ENCODE data around the gene HTRA3.

The HTRA3 gene

DNA sequence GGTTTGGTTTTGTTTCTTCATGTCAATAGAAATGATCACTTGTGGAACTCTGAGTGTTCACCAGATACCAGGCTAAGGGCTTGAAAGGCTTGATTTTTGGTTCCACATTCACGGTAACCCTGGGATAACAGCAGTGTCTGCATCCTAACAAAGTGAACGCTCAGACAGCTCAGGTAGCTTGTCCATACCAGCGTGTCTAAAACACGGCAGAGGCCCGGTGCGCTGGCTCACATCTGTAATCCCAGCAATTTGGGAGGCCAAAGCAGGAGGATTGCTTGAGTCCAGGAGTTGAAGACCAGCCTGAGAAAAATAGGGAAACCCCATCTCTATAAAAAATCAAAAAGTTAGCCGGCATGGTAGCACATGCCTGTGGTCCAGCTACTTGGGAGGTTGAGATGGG is 49.0 kb downstream of the HTRA3 start:
- TF ChIP-seq, protein P1, sequence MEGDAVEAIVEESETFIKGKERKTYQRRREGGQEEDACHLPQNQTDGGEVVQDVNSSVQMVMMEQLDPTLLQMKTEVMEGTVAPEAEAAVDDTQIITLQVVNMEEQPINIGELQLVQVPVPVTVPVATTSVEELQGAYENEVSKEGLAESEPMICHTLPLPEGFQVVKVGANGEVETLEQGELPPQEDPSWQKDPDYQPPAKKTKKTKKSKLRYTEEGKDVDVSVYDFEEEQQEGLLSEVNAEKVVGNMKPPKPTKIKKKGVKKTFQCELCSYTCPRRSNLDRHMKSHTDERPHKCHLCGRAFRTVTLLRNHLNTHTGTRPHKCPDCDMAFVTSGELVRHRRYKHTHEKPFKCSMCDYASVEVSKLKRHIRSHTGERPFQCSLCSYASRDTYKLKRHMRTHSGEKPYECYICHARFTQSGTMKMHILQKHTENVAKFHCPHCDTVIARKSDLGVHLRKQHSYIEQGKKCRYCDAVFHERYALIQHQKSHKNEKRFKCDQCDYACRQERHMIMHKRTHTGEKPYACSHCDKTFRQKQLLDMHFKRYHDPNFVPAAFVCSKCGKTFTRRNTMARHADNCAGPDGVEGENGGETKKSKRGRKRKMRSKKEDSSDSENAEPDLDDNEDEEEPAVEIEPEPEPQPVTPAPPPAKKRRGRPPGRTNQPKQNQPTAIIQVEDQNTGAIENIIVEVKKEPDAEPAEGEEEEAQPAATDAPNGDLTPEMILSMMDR (IDR thresholded peaks at IDR 0.05; ENCODE audit: low read depth, low read length) = no peak
- DNase-seq (ENCODE audit: extremely low read depth, low read depth) = no peak

DNA sequence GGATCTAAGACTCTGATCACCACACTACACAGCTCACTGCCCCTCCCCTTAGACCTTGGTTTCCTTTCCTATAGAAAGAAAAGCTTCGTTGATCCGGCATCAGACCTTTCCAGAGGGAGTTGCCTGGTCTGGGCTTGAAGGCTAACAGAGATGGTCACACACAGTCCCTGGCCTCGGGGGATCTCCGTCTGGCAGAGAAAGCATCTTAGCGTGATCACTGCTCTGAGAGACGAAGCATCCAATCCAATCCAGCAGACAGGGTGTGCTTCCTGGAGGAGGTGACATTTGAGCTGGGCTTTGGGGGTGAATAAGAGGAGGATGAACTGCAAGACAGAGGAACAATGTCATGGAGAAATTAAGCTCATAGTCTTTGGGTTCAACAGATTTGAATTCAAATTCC is 49.5 kb downstream of the HTRA3 start:
- no peak for DNase-seq (ENCODE audit: extremely low read depth, low read depth)
- TF ChIP-seq, protein P1 (IDR thresholded peaks at IDR 0.05; ENCODE audit: low read depth, low read length) = no peak

DNA sequence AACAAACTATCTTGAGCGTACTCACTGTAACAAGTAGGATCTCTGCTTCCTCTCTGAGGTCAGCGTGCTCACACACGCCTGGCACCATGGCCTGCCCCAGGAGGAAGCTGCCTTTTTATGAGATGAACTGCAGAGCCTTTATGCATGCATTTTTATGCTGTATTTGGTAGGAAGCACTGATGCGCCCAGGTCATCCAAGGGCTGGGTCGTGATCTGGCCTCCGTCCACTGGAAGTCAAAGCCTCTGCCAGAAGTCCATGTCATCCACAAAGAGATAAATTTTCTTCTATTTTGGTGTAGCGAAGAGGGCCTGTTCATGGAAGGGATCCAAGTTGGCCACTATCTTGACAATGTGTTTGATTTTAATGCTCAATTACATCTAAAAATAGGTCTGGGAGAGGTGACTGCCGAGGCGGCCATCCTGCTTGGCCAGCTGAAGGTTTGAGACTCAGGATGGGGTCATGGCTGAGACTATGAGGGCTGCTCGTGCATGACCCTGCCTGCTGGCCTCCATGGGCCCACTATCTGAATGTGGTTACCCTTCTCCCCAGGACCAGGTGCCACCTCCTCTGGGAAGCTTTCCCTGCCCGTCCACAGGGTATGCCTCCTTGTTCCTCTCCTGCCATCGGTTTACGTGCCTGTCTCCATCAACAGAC is 50.3 kb downstream of the HTRA3 start:
- TF ChIP-seq, protein P1 (IDR thresholded peaks at IDR 0.05; ENCODE audit: low read depth, low read length) = no peak
- no peak for DNase-seq (ENCODE audit: extremely low read depth, low read depth)

DNA sequence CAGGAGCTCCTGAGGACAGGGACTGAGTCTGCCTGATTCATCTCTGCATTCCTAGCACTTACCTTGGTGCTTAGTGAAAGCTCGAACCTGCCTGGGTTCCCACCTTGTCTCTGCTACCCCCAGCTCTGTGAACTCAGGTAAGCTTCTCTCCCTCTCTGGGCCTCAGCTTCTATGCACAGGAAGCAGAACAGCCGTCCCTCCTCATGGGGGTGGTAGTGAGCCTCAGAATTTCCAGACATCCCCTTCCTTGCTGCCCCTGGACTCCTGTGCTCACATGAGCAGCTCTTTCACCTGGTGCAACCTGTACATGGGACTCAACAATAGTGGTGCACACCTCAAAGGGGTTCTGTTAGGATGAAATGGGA is 50.8 kb downstream of the HTRA3 start:
- no peak for DNase-seq (ENCODE audit: extremely low read depth, low read depth)
- TF ChIP-seq, protein P1 (IDR thresholded peaks at IDR 0.05; ENCODE audit: low read depth, low read length) = no peak

DNA sequence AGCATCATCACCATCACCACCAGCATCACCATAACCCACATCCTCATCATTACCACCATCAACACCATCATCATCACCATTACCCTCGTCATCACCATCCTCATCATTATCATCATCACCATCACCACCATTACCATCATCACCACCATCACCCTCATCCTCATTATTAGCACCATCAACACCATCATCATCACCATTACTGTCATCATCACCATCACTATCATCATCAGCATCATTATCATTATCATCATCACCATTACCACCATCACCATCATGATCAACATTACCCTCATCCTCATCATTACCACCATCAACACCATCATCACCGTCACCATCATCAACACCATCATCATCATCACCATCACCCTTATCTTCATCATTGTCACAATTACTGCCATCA is 51.7 kb downstream of the HTRA3 start:
- DNase-seq (ENCODE audit: extremely low read depth, low read depth) = no peak
- TF ChIP-seq, protein P1 (IDR thresholded peaks at IDR 0.05; ENCODE audit: low read depth, low read length) = no peak

DNA sequence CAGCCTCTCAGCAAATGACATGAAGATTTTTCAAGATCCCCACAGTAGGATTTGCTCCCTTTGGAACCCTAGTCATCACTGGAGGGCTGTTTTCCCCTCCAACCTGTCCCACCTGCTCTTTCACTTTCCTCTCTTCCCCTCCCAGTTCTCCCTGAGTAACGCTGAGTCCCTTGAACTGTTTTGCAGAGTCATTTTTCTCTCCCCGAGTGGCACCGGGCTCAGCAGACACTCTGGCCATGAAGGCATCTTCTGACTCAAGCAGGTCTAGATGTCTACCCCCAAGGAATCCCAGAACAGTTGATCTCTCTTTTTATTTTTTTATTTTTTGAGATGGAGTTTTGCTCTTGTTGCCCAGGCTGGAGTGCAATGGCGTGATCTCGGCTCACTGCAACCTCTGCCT is 52.2 kb downstream of the HTRA3 start:
- DNase-seq (ENCODE audit: extremely low read depth, low read depth) = no peak
- TF ChIP-seq, protein P1 (IDR thresholded peaks at IDR 0.05; ENCODE audit: low read depth, low read length) = no peak

DNA sequence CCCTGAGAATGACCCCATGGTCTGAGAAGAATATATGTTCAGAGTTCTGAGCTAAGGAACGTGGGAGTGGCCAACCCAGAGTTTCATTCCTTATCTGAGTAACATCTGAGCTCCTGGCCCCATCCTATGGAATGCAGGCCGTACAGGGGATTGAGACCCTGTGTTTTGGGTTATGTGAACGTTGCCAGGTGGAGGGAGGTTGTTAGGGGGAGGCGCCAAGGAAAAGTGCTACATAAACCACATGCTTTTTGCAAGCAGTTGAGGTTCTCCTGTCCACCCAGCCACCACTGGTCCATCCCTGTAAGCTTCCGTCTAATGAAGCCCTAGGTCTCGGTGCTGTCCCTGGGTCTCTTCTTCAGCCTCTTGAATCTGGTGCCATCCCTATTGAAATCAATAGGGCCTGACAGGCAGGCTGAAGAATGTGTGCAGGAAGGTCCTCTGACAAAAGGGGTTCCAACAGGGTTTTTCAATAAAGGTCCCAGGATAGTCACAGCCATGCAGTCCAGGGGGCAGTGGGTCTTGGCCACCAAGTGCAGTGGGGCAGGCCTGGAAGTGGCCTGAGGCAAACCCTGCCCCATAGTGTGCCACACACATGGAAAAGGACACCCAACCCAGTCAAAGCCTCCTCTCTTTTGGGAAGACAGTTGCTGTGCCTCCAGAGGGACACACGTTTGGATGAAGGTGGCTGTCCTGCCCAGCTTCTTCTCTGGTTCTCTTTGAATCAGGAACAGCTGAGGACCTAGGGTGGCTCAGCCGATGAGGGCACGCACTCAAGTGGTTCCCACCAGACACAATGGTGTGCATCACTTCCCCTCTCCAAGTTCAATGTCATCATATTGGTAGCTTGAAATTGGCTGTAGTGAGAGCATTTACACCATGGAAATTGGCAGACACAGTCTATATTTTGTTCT is 53.5 kb downstream of the HTRA3 start:
- TF ChIP-seq, protein P1 (IDR thresholded peaks at IDR 0.05; ENCODE audit: low read depth, low read length) = no peak
- DNase-seq (ENCODE audit: extremely low read depth, low read depth) = no peak
